ENCODE data around the gene SHISA2.

SHISA2 gene

GRCh38 chr13:26048741-26049140 is 3.1 kb downstream of the SHISA2 start:
- no peak for DNase-seq (ENCODE audit: low spot score)

GRCh38 chr13:26047040-26047439 is 4.8 kb downstream of the SHISA2 start:
- no peak for DNase-seq (ENCODE audit: low spot score)

GRCh38 chr13:26046639-26047038 is 5.2 kb downstream of the SHISA2 start:
- no peak for DNase-seq (ENCODE audit: low spot score)

GRCh38 chr13:26045142-26045541 is 6.7 kb downstream of the SHISA2 start:
- DNase-seq (ENCODE audit: low spot score) = no peak

- DNase-seq (ENCODE audit: low spot score) = no peak
These were observed 9.0 kb downstream of the SHISA2 start for GRCh38 chr13:26042785-26043184.

GRCh38 chr13:26041444-26041843 is 10.4 kb downstream of the SHISA2 start:
- no peak for DNase-seq (ENCODE audit: low spot score)

GRCh38 chr13:26038931-26039475 is 12.8 kb downstream of the SHISA2 start:
- DNase-seq (ENCODE audit: low spot score) = no peak

- DNase-seq (ENCODE audit: low spot score) = peak; percentile 21
These were observed 14.5 kb downstream of the SHISA2 start for GRCh38 chr13:26037302-26037701.

- no peak for DNase-seq (ENCODE audit: low spot score)
These were observed 15.4 kb downstream of the SHISA2 start for GRCh38 chr13:26036383-26036782.

GRCh38 chr13:26034018-26034417 is 17.8 kb downstream of the SHISA2 start:
- no peak for DNase-seq (ENCODE audit: low spot score)

- DNase-seq (ENCODE audit: low spot score) = no peak
These were observed 21.5 kb downstream of the SHISA2 start for GRCh38 chr13:26030331-26030730.

- DNase-seq (ENCODE audit: low spot score) = no peak
These were observed 22.2 kb downstream of the SHISA2 start for GRCh38 chr13:26029581-26030136.

- no peak for DNase-seq (ENCODE audit: low spot score)
These were observed 25.6 kb downstream of the SHISA2 start for GRCh38 chr13:26026211-26026610.

GRCh38 chr13:26025771-26026170 is 26.0 kb downstream of the SHISA2 start:
- DNase-seq (ENCODE audit: low spot score) = no peak

- DNase-seq (ENCODE audit: low spot score) = no peak
These were observed 26.6 kb downstream of the SHISA2 start for GRCh38 chr13:26025196-26025595.

GRCh38 chr13:26024558-26024957 is 27.3 kb downstream of the SHISA2 start:
- DNase-seq (ENCODE audit: low spot score) = no peak

GRCh38 chr13:26022538-26023292 is 29.1 kb downstream of the SHISA2 start:
- no peak for DNase-seq (ENCODE audit: low spot score)

GRCh38 chr13:26021956-26022355 is 29.9 kb downstream of the SHISA2 start:
- DNase-seq (ENCODE audit: low spot score) = no peak

- DNase-seq (ENCODE audit: low spot score) = no peak
These were observed 30.3 kb downstream of the SHISA2 start for GRCh38 chr13:26021516-26021915.

- DNase-seq (ENCODE audit: low spot score) = no peak
These were observed 30.9 kb downstream of the SHISA2 start for GRCh38 chr13:26020891-26021290.

- DNase-seq (ENCODE audit: low spot score) = no peak
These were observed 31.6 kb downstream of the SHISA2 start for GRCh38 chr13:26019881-26020870.

- DNase-seq (ENCODE audit: low spot score) = no peak
These were observed 32.6 kb downstream of the SHISA2 start for GRCh38 chr13:26019251-26019650.
